ENCODE data around the gene PHIP. TPM values are rescaled to one million over a fixed set of nuclear protein-coding genes. Genes with fewer than 3 reads are reported as not detected.
"Not testable (repeated sequence)": the region's sequence is repeated elsewhere in the genome, so short reads cannot be mapped to it uniquely, and the experiment has no call there.

The PHIP gene
- 34.2 and 35.7 TPM in 2 replicates for total RNA-seq

GRCh38 chr6:79078075-79078969, at the start of gene PHIP:
PHIP (minus strand) TSS chr6:79078254; CDS start chr6:79078068, 186 bp downstream.
- intact Hi-C loops (cut with micrococcal nuclease), result loop anchor here (1.0 to 10.0 kb wide), 7 partner anchors 36 to 1028 kb away; partner anchors contain the start of genes BCKDHB, HMGN3, IRAK1BP1 and LCA5

- intact Hi-C loops (cut with micrococcal nuclease), result no loop called here
These were observed 49.6 kb upstream of the PHIP start for GRCh38 chr6:79127660-79128059.

GRCh38 chr6:79119217-79119616, 41.2 kb upstream of the PHIP start:
- intact Hi-C loops (cut with micrococcal nuclease), result no loop called here

- intact Hi-C loops (cut with micrococcal nuclease), result no loop called here
These were observed 39.7 kb upstream of the PHIP start for GRCh38 chr6:79117752-79118151.

- intact Hi-C loops (cut with micrococcal nuclease), result no loop called here
These were observed 37.6 kb upstream of the PHIP start for GRCh38 chr6:79115553-79116182.

- intact Hi-C loops (cut with micrococcal nuclease), result no loop called here
These were observed 33.5 kb upstream of the PHIP start for GRCh38 chr6:79111549-79111948.

- intact Hi-C loops (cut with micrococcal nuclease), result no loop called here
These were observed 23.1 kb upstream of the PHIP start for GRCh38 chr6:79101164-79101563.

- intact Hi-C loops (cut with micrococcal nuclease), result no loop called here
These were observed 22.2 kb upstream of the PHIP start for GRCh38 chr6:79100304-79100703.

GRCh38 chr6:79094938-79095337, 16.9 kb upstream of the PHIP start:
- intact Hi-C loops (cut with micrococcal nuclease), result no loop called here

- intact Hi-C loops (cut with micrococcal nuclease), result not testable (repeated sequence)
These were observed 13.7 kb upstream of the PHIP start for GRCh38 chr6:79091801-79092200.

GRCh38 chr6:79089552-79090404, 11.7 kb upstream of the PHIP start:
- intact Hi-C loops (cut with micrococcal nuclease), result no loop called here

- intact Hi-C loops (cut with micrococcal nuclease), result no loop called here
These were observed 6.6 kb upstream of the PHIP start for GRCh38 chr6:79084693-79085092.

- intact Hi-C loops (cut with micrococcal nuclease), result no loop called here
These were observed 4.2 kb upstream of the PHIP start for GRCh38 chr6:79082304-79082703.

GRCh38 chr6:79081663-79082062, 3.6 kb upstream of the PHIP start:
- intact Hi-C loops (cut with micrococcal nuclease), result no loop called here

- intact Hi-C loops (cut with micrococcal nuclease), result loop anchor here (2.0 to 10.0 kb wide), 4 partner anchors 37 to 1027 kb away; partner anchors contain the start of genes BCKDHB and TTK
These were observed 1.5 kb upstream of the PHIP start for GRCh38 chr6:79079561-79080041.

- intact Hi-C loops (cut with micrococcal nuclease), result loop anchor here (1.0 to 10.0 kb wide), 7 partner anchors 35 to 1029 kb away; partner anchors contain the start of genes BCKDHB, HMGN3, IRAK1BP1 and LCA5
These were observed 359 bp downstream of the PHIP start for GRCh38 chr6:79077715-79078074.

- intact Hi-C loops (cut with micrococcal nuclease), result loop anchor here (5.0 to 10.0 kb wide), 3 partner anchors 35 to 928 kb away; partner anchors contain the start of gene TTK
These were observed 1.0 kb downstream of the PHIP start for GRCh38 chr6:79076782-79077641.

- intact Hi-C loops (cut with micrococcal nuclease), result loop anchor here (5.0 to 10.0 kb wide), 3 partner anchors 34 to 929 kb away; partner anchors contain the start of gene TTK
These were observed 1.9 kb downstream of the PHIP start for GRCh38 chr6:79076160-79076559.

GRCh38 chr6:79073888-79074287, 4.2 kb downstream of the PHIP start:
- intact Hi-C loops (cut with micrococcal nuclease), result loop anchor here (10.0 kb wide), 2 partner anchors 49 to 931 kb away; partner anchors contain the start of gene TTK

- intact Hi-C loops (cut with micrococcal nuclease), result loop anchor here (10.0 kb wide), 2 partner anchors 48 to 932 kb away; partner anchors contain the start of gene TTK
These were observed 5.3 kb downstream of the PHIP start for GRCh38 chr6:79072640-79073181.

All from T-helper 2 cell treated with Interferon-gamma antibody and Interleukin-4, amounts not matched to agents 100 ng/mL and 5 ng/mL, for 36 hours (primary cell).